Activated CD8-positive, alpha-beta memory T cell treated with anti-CD3 and anti-CD28 coated beads, Interleukin-2, amount 50 U/mL, for 48 hours (primary cell): ENCODE measurements around the gene MTHFSD.

ENCODE experiments used
- DNase-seq: peaks from one replicate; pipeline ENCODE4 v3.0.0-alpha.2; 2020

The MTHFSD gene

GRCh38 chr16:86511317-86512161 lies 43.5 kb downstream of the MTHFSD start:
- DNase-seq: no peak

DNA sequence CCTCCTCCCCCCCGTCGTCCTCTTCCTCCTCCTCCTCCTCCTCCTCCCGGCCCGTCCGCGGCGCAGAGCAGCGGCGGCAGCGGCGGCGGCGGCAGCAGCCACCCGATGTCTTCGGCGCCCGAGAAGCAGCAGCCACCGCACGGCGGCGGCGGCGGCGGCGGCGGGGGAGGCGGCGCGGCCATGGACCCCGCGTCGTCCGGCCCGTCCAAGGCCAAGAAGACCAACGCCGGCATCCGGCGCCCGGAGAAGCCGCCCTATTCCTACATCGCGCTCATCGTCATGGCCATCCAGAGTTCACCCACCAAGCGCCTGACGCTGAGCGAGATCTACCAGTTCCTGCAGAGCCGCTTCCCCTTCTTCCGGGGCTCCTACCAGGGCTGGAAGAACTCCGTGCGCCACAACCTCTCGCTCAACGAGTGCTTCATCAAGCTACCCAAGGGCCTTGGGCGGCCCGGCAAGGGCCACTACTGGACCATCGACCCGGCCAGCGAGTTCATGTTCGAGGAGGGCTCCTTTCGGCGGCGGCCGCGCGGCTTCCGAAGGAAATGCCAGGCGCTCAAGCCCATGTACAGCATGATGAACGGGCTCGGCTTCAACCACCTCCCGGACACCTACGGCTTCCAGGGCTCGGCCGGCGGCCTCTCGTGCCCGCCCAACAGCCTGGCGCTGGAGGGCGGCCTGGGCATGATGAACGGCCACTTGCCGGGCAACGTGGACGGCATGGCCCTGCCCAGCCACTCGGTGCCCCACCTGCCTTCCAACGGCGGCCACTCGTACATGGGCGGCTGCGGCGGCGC lies 44.4 kb downstream of the MTHFSD start, which contains the start of gene FOXF1:
Gene FOXF1, plus strand, starts transcription at position 63 of the 797 bp plus-strand sequence. Its CDS starts 43 bp downstream, at position 106.
- DNase-seq: peak; percentile 62

GRCh38 chr16:86509759-86510464 lies 45.1 kb downstream of the MTHFSD start:
- DNase-seq: peak; percentile 58

- peak; percentile 62 for DNase-seq
These were observed 45.9 kb downstream of the MTHFSD start for GRCh38 chr16:86508947-86509758.

DNA sequence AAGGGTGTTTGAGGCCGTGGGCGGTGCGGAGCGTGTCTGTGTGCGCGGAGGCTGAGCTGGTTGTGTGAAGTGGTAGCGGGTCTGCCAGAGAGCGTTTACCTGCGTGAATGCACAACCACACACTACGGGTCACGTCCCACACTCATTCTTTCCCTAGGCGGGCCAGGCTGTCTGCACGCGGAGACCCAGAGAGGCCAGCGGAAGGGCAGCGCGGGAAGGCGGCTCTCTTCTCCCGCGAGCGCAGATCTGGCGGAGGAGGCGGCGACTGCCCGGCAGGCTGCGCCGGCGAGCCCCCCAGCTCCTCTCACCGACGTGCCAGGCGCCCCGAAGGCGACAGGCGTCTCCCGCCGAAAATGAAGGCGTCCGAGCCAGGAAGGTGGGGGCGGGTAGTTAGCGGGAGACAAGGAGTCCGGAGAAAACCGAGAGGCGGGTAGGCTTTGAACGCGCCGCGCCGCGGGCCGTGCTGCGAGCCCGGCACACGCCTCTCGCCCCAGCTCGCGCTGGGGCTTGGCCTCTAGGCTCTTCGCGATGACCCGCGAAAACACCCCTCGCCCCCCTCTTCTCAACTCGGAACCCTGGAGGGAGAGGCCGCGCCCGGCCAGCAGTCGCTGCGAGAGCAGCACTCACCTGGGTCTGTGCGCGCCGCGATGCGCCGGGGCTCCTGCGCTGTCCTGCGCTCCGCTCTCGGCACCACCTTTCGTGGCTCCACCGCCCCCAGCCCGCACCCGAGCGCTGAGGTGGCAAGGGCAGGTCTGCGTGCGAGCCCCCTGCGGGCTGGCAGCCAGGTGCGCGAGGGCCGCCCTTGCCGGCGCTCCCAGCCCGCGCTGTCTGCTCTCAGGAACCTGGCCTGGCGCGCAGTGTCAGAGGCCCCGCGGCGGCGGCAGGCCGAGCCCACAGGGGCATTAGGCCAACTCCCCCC lies 46.7 kb downstream of the MTHFSD start:
- DNase-seq: peak; percentile 59

GRCh38 chr16:86507173-86508027 lies 47.6 kb downstream of the MTHFSD start:
- no peak for DNase-seq

DNA sequence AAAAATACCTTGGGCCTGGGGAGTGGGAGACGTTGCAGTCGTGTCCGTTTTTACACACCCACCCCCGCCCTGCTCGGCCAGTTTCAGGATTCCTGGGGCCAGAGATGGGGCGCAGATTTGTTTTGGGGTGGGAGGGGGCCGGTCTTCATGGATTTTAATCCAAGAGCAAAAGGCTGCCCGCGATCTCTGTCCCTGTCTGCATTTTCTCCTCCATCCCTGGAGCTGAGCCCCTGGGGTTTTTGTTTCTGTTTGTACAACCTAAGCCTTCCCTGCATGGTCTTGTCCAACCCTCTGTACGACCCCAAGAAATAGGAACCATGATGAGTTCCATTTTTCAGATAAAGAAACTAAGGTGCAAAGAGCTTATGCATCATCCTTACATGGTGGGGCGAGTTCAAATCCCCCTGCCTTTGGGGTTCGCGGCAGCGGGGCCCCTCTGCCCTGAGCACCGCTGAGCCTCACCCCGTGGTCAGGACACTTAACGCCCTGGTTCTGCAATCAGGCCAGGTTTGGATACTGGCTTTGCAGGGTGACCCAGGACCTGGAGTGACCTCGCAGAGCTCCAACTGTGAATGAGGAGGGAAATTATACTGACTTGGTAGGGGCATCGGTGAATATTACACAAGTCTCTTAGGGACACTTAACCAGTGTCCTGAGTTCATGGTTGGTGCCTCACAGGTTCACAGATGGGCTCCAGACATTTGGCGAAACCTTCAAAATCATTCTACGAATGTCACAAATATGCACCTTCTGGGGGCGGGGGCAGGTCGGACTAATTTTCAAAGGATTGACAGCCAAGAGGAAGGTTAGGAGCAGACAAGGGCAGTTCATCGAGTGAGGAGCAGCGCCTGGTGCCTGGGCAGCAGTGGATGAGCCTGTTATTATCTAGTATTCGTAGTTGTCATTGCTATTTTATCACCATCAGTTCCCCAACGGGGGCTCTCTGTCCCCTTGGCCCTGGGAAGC lies 48.9 kb downstream of the MTHFSD start:
- no peak for DNase-seq

- no peak for DNase-seq
These were observed 49.7 kb downstream of the MTHFSD start for GRCh38 chr16:86505185-86505898.

- no peak for DNase-seq
These were observed 50.5 kb downstream of the MTHFSD start for GRCh38 chr16:86504315-86505184.

DNA sequence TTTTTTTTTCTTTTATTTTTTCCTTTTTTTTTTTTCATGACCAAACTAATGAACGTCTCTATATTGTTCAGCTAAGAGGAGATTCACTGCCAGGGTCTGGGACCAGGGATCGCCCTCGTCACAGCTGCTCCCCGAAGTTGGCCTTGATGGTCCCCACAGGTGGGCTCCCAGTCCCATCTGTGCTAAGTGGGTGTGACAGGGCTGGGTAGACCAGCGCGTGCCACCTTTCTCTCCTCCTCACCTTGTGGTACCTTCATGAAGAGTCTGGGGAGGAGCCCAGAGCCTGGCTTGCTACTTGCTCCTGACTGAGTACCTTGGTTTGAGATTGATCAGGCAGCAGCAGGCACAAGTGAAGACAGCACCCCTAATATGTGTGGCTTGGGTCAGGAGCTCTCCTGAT lies 51.2 kb downstream of the MTHFSD start:
- DNase-seq: no peak

DNA sequence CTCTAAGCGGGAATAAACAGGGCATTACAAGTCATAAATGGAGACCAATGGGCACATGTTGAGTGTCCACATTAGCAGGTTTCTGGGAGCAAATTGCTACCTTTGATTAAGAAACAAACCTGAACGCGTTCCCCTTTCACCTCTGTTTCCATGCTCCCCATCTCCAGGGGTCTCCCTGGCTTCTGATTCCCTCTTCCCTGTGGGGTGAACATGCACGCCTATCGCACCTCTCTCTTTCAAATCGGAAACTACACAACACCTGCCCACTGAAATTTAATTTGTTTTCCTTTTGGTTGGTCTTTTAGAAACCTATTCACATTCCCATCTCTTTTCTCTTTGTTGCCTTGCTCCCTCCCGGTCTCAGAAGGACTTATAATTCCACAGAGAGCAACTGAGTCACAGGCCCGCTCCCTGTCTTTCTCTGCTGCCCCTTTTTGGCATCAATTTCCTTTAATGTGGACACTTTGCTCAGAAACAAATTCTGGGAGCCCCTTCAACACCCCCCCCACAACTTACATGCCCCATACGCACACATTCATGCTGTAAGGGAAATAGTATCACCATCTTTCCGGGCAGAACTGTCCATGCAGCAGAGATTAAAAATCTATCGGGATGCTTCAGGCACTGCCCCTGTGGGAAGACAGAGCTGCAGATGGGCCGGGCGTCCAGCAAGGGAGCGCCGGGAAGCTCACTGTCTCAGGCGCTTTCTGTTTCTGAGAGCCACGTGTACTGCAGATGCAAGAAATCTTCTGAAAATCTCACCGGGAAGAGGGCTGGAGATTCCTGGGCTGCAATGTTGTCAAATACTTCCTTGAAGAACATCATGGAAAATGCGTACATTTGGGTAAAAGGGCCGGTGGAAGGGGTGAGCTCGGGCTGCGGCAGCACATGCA lies 51.9 kb downstream of the MTHFSD start:
- no peak for DNase-seq

- no peak for DNase-seq
These were observed 52.8 kb downstream of the MTHFSD start for GRCh38 chr16:86501989-86502855.

DNA sequence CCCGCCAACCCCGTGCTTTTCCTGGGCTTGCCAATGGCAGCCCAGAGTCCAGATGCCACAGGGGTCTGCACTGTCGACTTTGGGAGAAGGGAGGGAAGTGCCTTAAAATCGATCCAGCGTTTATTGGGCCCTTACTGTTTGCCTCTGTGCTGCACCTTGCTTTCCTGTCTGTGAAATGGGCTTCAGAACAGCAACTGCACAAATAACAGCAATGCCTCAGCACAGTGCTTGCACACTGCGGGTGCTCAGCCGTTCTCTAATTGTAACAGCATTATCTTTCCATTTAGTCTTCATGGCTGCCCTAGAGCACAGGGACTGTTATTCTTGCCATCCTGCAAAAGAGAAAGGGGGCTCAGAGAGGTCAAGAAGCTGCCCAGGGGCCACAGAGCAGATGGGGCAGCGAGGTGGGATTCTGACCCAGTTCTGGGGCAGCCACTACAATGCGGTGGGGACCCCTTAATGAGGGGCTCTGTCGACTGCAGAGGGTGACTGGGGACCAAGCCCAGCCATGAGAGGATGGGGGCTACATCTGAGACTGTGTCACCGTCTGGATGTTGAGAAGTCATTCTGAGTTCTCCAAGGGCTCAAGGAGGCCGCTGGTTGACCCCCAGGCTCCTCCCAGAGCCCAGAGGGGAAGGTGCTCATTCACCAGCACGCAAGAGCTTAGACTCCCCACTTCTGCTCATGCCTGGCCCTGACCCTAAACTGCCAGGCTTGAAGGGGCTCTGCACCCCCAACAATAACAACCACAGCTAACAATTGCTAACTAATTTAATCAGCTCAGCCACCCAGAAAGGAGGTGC lies 54.1 kb downstream of the MTHFSD start:
- no peak for DNase-seq
